Lower lobe of right lung (tissue), 2 donors: Measurements from ENCODE around the gene TAF11L6. TPM values are rescaled to one million over a fixed set of nuclear protein-coding genes. Genes with fewer than 3 reads are reported as not detected.
"Not testable (repeated sequence)": the region's sequence is repeated elsewhere in the genome, so short reads cannot be mapped to it uniquely, and the experiment has no call there.

Experiments used
- ATAC-seq, 2 donors: fragments of 200-7000 bp; cut with Tn5 transposase; one replicate each; pipeline ENCODE4 v1.9.1; 2020 to 2022; ENCODE audit warnings: mild to moderate bottlenecking in 2 of 2, moderate library complexity in 2 of 2
- DNase-seq: peaks from one replicate; pipeline ENCODE4 v3.0.0-alpha.2; 2020
- H3K27ac ChIP-seq: fragments of 200-600 bp; one replicate; pipeline ENCODE4 v1.8.0; 2022
- H3K27me3 ChIP-seq: fragments of 200-600 bp; one replicate; pipeline ENCODE4 v1.8.0; 2022; ENCODE audit warnings: low read depth
- H3K36me3 ChIP-seq: fragments of 200-600 bp; one replicate; pipeline ENCODE4 v1.8.0; 2022; ENCODE audit warnings: mild to moderate bottlenecking
- H3K4me1 ChIP-seq: fragments of 200-600 bp; one replicate; pipeline ENCODE4 v1.8.0; 2022
- H3K4me3 ChIP-seq: fragments of 200-600 bp; one replicate; pipeline ENCODE4 v1.8.0; 2022; ENCODE audit warnings: mild to moderate bottlenecking
- H3K9me3 ChIP-seq: fragments of 200-600 bp; one replicate; pipeline ENCODE4 v1.8.0; 2022
- intact Hi-C: fragments of 100-400 bp; cut with DNase I; formaldehyde crosslinking; loops from one replicate; pipeline ENCODE4 v1.11.0; 2022
- total RNA-seq: library from RNA; stranded (reverse); fragmentation: NEBNext Ultra II Directional; extraction: Animal tissue kit (Norgen Biotek cat#: 25700); gene quantifications from one replicate; pipeline ENCODE4 v1.2.1, GENCODE V29; 2021
- TF ChIP-seq, protein P1 (sequence below): fragments of 200-600 bp; IDR thresholded peaks from one replicate; pipeline ENCODE4 v1.8.0; 2022; ENCODE audit warnings: antibody characterized with exemption, mild to moderate bottlenecking
- donor health status: DM: no; HTN: yes; CAD: no; lungs with severe emphysema.

The TAF11L6 gene
- total RNA-seq, 1 donor from 2014 or later, result not detected

DNA sequence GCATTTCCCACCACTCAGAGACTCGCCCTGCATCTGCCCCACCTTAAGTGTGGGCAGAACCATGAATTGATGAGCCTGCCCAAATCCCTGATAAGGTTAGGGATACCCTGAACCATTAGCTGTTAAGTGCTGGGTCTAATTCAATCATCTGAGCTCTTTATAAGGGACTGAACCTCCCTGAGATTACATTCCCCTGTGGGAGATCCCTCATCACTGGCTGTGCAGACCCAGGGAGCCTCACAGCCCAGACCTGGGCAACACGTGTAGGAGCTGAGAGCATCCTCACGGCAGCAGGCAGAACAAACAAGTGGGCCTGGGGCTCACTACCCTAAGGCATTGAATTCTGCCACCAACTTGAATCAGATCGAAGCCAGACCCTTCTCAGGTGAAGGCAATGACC, 31.0 kb upstream of the TAF11L6 start:
- ATAC-seq, result no peak
- Histone ChIP-seq H3K27ac (no peak overlapping the region), H3K4me1 (no peaks in the 10 kb centered on the region), H3K4me3 (no peak overlapping the region), H3K27me3 (no peaks in the 10 kb centered on the region), H3K36me3 (no peaks in the 10 kb centered on the region), H3K9me3 (no peaks in the 10 kb centered on the region)
- DNase-seq, result no peak
- intact Hi-C loops, result no loop called here
- TF ChIP-seq, protein P1, sequence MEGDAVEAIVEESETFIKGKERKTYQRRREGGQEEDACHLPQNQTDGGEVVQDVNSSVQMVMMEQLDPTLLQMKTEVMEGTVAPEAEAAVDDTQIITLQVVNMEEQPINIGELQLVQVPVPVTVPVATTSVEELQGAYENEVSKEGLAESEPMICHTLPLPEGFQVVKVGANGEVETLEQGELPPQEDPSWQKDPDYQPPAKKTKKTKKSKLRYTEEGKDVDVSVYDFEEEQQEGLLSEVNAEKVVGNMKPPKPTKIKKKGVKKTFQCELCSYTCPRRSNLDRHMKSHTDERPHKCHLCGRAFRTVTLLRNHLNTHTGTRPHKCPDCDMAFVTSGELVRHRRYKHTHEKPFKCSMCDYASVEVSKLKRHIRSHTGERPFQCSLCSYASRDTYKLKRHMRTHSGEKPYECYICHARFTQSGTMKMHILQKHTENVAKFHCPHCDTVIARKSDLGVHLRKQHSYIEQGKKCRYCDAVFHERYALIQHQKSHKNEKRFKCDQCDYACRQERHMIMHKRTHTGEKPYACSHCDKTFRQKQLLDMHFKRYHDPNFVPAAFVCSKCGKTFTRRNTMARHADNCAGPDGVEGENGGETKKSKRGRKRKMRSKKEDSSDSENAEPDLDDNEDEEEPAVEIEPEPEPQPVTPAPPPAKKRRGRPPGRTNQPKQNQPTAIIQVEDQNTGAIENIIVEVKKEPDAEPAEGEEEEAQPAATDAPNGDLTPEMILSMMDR, result no peak

DNA sequence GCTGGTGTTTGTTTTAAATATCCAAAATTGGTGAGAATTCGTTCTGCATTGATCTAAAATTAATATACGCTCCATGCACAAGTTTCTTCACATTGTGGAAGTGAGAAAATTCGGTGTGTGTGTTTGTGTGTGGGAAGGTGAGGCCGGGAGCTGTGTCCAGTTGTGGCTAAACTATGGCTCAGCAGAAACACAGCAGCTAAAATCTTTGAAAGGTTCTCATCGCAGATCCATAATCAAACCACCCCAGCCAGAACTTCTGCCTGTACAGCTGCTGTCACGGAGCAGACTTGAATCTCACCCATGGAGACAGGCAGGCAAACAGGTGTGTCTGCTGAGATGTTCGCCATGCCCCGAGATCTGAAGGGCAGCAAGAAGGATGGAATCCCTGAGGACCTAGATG, 30.5 kb upstream of the TAF11L6 start, which contains the start of gene TAF11L2:
Gene TAF11L2, plus strand, starts transcription at position 301 of the 400 bp plus-strand sequence.
- intact Hi-C loops, ATAC-seq: not testable (repeated sequence)

DNA sequence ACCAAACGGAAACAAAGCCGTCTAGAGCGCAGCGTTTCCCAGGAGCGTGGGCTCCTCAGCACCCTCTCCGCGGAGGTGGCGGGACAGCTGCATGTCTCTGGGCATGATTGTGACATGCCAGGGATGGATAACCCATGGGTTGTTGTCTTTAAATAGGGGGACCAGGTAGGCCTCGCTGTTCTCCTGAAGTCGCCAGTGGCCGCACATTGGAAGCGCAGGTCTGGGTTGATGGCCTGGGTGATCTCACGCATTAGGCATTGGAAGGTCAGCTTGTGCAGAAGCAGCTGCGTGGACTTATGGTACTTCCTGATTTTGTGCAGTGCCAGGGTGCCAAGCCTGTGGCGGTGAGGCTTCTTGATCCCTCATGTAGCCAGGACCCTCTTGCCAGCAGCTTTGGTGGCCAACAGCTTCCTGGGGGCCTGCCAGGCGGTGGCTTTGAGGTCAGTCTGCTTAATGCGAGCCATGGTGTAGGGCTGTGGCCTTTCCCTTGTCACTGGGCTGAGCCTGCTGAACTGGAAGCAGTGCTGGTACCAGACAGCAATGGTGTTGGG, 16.6 kb upstream of the TAF11L6 start:
- TF ChIP-seq, protein P1, result no peak
- H3K4me3 ChIP-seq, result no peak overlapping the region
- no peaks in the 10 kb centered on the region for H3K4me1 ChIP-seq
- no peaks in the 10 kb centered on the region for H3K9me3 ChIP-seq
- ATAC-seq (peak in 1 of 2 donors; percentile 35), DNase-seq (no peak)
- no peak overlapping the region for H3K27ac ChIP-seq
- no peaks in the 10 kb centered on the region for H3K36me3 ChIP-seq
- no peaks in the 10 kb centered on the region for H3K27me3 ChIP-seq
- intact Hi-C loops, result no loop called here

More for the DNA sequence above, 30.5 kb upstream of the TAF11L6 start, which contains the start of gene TAF11L2:
- DNase-seq, H3K27ac ChIP-seq, H3K36me3 ChIP-seq, H3K4me3 ChIP-seq, H3K4me1 ChIP-seq, H3K27me3 ChIP-seq, H3K9me3 ChIP-seq: not testable (repeated sequence)

DNA sequence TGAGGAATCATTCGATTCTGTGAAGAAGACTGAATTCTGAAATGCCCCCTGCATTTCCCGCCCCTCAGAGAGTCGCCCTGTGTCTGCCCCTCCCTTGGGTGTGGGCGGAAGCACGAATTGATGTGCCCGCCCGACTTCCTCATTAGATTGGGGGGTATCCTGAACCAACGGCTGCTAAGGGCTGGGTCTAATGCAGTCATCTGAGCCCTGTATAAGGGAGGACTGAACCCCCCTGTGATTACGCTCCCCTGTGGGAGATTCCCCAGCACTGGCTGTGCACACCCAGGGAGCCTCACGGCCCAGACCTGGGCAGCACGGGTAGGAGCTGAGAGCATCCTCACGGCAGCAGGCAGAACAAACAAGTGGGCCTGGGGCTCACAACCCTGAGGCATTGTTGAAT, 10.9 kb upstream of the TAF11L6 start:
- H3K36me3 ChIP-seq, H3K4me3 ChIP-seq, H3K27me3 ChIP-seq, H3K27ac ChIP-seq, H3K4me1 ChIP-seq, DNase-seq, H3K9me3 ChIP-seq, ATAC-seq, intact Hi-C loops: not testable (repeated sequence)

DNA sequence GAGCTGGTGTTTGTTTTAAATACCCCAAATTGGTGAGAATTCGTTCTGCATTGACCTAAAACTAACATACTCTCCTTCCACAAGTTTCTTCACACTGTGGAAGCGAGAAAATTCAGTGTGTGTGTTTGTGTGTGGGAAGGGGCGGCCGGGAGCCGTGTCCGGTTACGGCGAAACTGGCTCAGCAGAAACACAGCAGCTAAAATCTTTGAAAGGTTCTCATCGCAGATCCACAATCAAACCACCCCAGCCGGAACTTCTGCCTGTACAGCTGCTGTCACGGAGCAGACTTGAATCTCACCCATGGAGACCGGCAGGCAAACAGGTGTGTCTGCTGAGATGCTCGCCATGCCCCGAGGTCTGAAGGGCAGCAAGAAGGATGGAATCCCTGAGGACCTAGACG, 10.4 kb upstream of the TAF11L6 start, which contains the start of gene TAF11L3:
Gene TAF11L3, plus strand, starts transcription at position 301 of the 400 bp plus-strand sequence.
- H3K27ac ChIP-seq, H3K9me3 ChIP-seq, H3K36me3 ChIP-seq, intact Hi-C loops, DNase-seq, ATAC-seq, H3K4me3 ChIP-seq, H3K27me3 ChIP-seq, H3K4me1 ChIP-seq: not testable (repeated sequence)

DNA sequence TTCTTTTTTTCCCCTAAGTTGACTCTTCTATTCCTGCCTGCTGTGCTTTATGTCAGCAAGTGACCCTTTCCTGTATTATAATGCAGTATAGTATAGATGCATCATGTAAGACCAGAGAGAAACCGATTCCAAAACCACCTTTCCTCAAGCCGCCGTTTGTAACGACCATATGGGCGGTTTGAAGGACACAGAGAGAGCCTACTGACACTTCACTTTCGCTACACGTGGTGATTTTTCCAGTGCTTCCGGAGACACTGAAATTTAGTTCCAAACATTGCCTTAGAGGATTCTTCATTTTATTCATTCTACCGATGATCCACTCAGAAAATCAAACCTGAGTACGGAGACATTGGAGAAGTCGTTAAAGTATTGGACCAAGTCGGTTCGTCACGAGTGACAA, 9.0 kb upstream of the TAF11L6 start:
- H3K4me3 ChIP-seq, H3K4me1 ChIP-seq, H3K9me3 ChIP-seq, DNase-seq, H3K27ac ChIP-seq, ATAC-seq, H3K36me3 ChIP-seq, intact Hi-C loops, H3K27me3 ChIP-seq: not testable (repeated sequence)

DNA sequence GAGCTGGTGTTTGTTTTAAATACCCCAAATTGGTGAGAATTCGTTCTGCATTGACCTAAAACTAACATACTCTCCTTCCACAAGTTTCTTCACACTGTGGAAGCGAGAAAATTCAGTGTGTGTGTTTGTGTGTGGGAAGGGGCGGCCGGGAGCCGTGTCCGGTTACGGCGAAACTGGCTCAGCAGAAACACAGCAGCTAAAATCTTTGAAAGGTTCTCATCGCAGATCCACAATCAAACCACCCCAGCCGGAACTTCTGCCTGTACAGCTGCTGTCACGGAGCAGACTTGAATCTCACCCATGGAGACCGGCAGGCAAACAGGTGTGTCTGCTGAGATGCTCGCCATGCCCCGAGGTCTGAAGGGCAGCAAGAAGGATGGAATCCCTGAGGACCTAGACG, 7.0 kb upstream of the TAF11L6 start, which contains the start of gene TAF11L4:
Gene TAF11L4, plus strand, starts transcription at position 301 of the 400 bp plus-strand sequence.
- DNase-seq, H3K27me3 ChIP-seq, H3K4me1 ChIP-seq, H3K27ac ChIP-seq, H3K36me3 ChIP-seq, ATAC-seq, H3K4me3 ChIP-seq, H3K9me3 ChIP-seq, intact Hi-C loops: not testable (repeated sequence)

DNA sequence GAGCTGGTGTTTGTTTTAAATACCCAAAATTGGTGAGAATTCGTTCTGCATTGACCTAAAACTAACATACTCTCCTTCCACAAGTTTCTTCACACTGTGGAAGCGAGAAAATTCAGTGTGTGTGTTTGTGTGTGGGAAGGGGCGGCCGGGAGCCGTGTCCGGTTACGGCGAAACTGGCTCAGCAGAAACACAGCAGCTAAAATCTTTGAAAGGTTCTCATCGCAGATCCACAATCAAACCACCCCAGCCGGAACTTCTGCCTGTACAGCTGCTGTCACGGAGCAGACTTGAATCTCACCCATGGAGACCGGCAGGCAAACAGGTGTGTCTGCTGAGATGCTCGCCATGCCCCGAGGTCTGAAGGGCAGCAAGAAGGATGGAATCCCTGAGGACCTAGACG, 3.5 kb upstream of the TAF11L6 start, which contains the start of gene TAF11L5:
Gene TAF11L5, plus strand, starts transcription at position 301 of the 400 bp plus-strand sequence.
- H3K4me3 ChIP-seq, H3K36me3 ChIP-seq, ATAC-seq, H3K27me3 ChIP-seq, H3K27ac ChIP-seq, DNase-seq, H3K4me1 ChIP-seq, intact Hi-C loops, H3K9me3 ChIP-seq: not testable (repeated sequence)

DNA sequence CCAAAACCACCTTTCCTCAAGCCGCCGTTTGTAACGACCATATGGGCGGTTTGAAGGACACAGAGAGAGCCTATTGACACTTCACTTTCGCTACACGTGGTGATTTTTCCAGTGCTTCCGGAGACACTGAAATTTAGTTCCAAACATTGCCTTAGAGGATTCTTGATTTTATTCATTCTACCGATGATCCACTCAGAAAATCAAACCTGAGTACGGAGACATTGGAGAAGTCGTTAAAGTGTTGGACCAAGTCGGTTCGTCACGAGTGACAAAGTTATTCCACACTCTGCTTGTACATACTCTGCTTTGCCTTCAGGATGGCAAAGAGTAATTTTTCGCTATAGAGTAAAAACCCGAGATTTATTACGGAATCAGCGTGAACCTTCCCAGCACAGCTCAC, 2.0 kb upstream of the TAF11L6 start:
- H3K4me1 ChIP-seq, intact Hi-C loops, H3K36me3 ChIP-seq, H3K27ac ChIP-seq, DNase-seq, H3K27me3 ChIP-seq, H3K9me3 ChIP-seq, ATAC-seq, H3K4me3 ChIP-seq: not testable (repeated sequence)

Other genes starting within 250 kb of the TAF11L6 start
- gene TAF11L2, start 30.4 kb upstream of the TAF11L6 start, total RNA-seq, result not detected
- not detected for gene TAF11L3, start 10.3 kb upstream of the TAF11L6 start, total RNA-seq
- not detected for gene TAF11L4, start 6.9 kb upstream of the TAF11L6 start, total RNA-seq
- not detected for gene TAF11L5, start 3.4 kb upstream of the TAF11L6 start, total RNA-seq
- gene TAF11L7, start 57.1 kb downstream of the TAF11L6 start, total RNA-seq, result not detected
- gene TAF11L8, start 62.3 kb downstream of the TAF11L6 start, total RNA-seq, result not detected
- gene TAF11L9, start 65.7 kb downstream of the TAF11L6 start, total RNA-seq, result not detected
- gene TAF11L10, start 69.2 kb downstream of the TAF11L6 start, total RNA-seq, result not detected
- gene TAF11L11, start 75.5 kb downstream of the TAF11L6 start, total RNA-seq, result not detected
- not detected for gene TAF11L12, start 81.7 kb downstream of the TAF11L6 start, total RNA-seq
- gene TAF11L13, start 103.4 kb downstream of the TAF11L6 start, total RNA-seq, result not detected
- not detected for gene TAF11L14, start 105.8 kb downstream of the TAF11L6 start, total RNA-seq